T-helper 1 cell treated with Interleukin-12 subunit alpha and Interleukin-12 subunit beta and Interleukin-4 antibody, amounts not matched to agents 30 μg/mL and 1 μg/mL, for 36 hours (primary cell): ENCODE data around the gene IL36G.

ENCODE experiments used
- H3K27ac Mint-ChIP-seq: one replicate; pipeline ENCODE4 v1.8.0; 2021; ENCODE audit warnings: mild to moderate bottlenecking, mixed read lengths
- H3K27me3 Mint-ChIP-seq: one replicate; pipeline ENCODE4 v1.8.0; 2021; ENCODE audit warnings: low read depth, mixed read lengths
- H3K36me3 Mint-ChIP-seq: one replicate; pipeline ENCODE4 v1.8.0; 2021; ENCODE audit warnings: low read depth, mixed read lengths
- H3K4me1 Mint-ChIP-seq: one replicate; pipeline ENCODE4 v1.8.0; 2021; ENCODE audit warnings: low read depth, mixed read lengths
- H3K4me3 Mint-ChIP-seq: one replicate; pipeline ENCODE4 v1.8.0; 2021; ENCODE audit warnings: mild to moderate bottlenecking, moderate library complexity, mixed read lengths
- H3K9me3 Mint-ChIP-seq: one replicate; pipeline ENCODE4 v1.8.0; 2021; ENCODE audit warnings: mixed read lengths

Gene IL36G

GRCh38 chr2:112958428-112959108, 19.2 kb upstream of the IL36G start:
- H3K4me3 Mint-ChIP-seq = no peak overlapping the region
- H3K4me1 Mint-ChIP-seq = no peaks in the 10 kb centered on the region
- H3K27ac Mint-ChIP-seq = no peak overlapping the region
- no peaks in the 10 kb centered on the region for H3K36me3 Mint-ChIP-seq
- peaks cover 15% of the 10 kb centered on the region for H3K27me3 Mint-ChIP-seq
- H3K9me3 Mint-ChIP-seq = no peaks in the 10 kb centered on the region

- Mint-ChIP-seq H3K36me3 (no peaks in the 10 kb centered on the region), H3K9me3 (no peaks in the 10 kb centered on the region), H3K4me3 (no peak overlapping the region), H3K27me3 (peaks cover 19% of the 10 kb centered on the region), H3K4me1 (no peaks in the 10 kb centered on the region), H3K27ac (no peak overlapping the region)
Measured at GRCh38 chr2:112959109-112959812, 18.5 kb upstream of the IL36G start.

- peaks cover 11% of the 10 kb centered on the region for H3K27me3 Mint-ChIP-seq
- H3K27ac Mint-ChIP-seq = no peak overlapping the region
- no peaks in the 10 kb centered on the region for H3K4me1 Mint-ChIP-seq
- no peak overlapping the region for H3K4me3 Mint-ChIP-seq
- H3K36me3 Mint-ChIP-seq = no peaks in the 10 kb centered on the region
- H3K9me3 Mint-ChIP-seq = no peaks in the 10 kb centered on the region
Measured at GRCh38 chr2:112960230-112960825, 17.5 kb upstream of the IL36G start.

GRCh38 chr2:112962308-112963175, 15.3 kb upstream of the IL36G start:
- peaks cover 19% of the 10 kb centered on the region for H3K27me3 Mint-ChIP-seq

GRCh38 chr2:112967023-112967422, 10.8 kb upstream of the IL36G start:
- no peak overlapping the region for H3K4me3 Mint-ChIP-seq
- H3K27me3 Mint-ChIP-seq = peaks cover 34% of the 10 kb centered on the region
- peaks cover 5% of the 10 kb centered on the region for H3K9me3 Mint-ChIP-seq
- H3K4me1 Mint-ChIP-seq = peaks cover 6% of the 10 kb centered on the region
- no peaks in the 10 kb centered on the region for H3K36me3 Mint-ChIP-seq
- H3K27ac Mint-ChIP-seq = no peak overlapping the region

More at GRCh38 chr2:112962308-112963175, 15.3 kb upstream of the IL36G start:
- no peak overlapping the region for H3K4me3 Mint-ChIP-seq
- H3K27ac Mint-ChIP-seq = no peak overlapping the region
- H3K36me3 Mint-ChIP-seq = no peaks in the 10 kb centered on the region
- no peaks in the 10 kb centered on the region for H3K4me1 Mint-ChIP-seq
- no peaks in the 10 kb centered on the region for H3K9me3 Mint-ChIP-seq

- no peaks in the 10 kb centered on the region for H3K36me3 Mint-ChIP-seq
- H3K27me3 Mint-ChIP-seq = peaks cover 35% of the 10 kb centered on the region
- peaks cover 6% of the 10 kb centered on the region for H3K4me1 Mint-ChIP-seq
Measured at GRCh38 chr2:112972423-112973086, 5.3 kb upstream of the IL36G start.

GRCh38 chr2:112973156-112973555, 4.7 kb upstream of the IL36G start:
- Mint-ChIP-seq H3K27ac (no peak overlapping the region), H3K36me3 (no peaks in the 10 kb centered on the region), H3K4me3 (no peak overlapping the region), H3K27me3 (peaks cover 35% of the 10 kb centered on the region), H3K9me3 (peaks cover 5% of the 10 kb centered on the region), H3K4me1 (peaks cover 11% of the 10 kb centered on the region)

More at GRCh38 chr2:112972423-112973086, 5.3 kb upstream of the IL36G start:
- peaks cover 5% of the 10 kb centered on the region for H3K9me3 Mint-ChIP-seq
- no peak overlapping the region for H3K4me3 Mint-ChIP-seq
- H3K27ac Mint-ChIP-seq = no peak overlapping the region

GRCh38 chr2:112979731-112980130, 1.9 kb downstream of the IL36G start:
- Mint-ChIP-seq H3K27ac (no peak overlapping the region), H3K4me1 (peaks cover 17% of the 10 kb centered on the region), H3K27me3 (peaks cover 12% of the 10 kb centered on the region), H3K4me3 (no peak overlapping the region), H3K9me3 (no peaks in the 10 kb centered on the region), H3K36me3 (no peaks in the 10 kb centered on the region)

GRCh38 chr2:112980537-112980936, 2.7 kb downstream of the IL36G start:
- no peak overlapping the region for H3K4me3 Mint-ChIP-seq
- no peaks in the 10 kb centered on the region for H3K36me3 Mint-ChIP-seq
- H3K27ac Mint-ChIP-seq = no peak overlapping the region
- peaks cover 12% of the 10 kb centered on the region for H3K27me3 Mint-ChIP-seq
- H3K9me3 Mint-ChIP-seq = no peaks in the 10 kb centered on the region
- peaks cover 21% of the 10 kb centered on the region for H3K4me1 Mint-ChIP-seq

- no peak overlapping the region for H3K4me3 Mint-ChIP-seq
- H3K4me1 Mint-ChIP-seq = peaks cover 18% of the 10 kb centered on the region
- H3K9me3 Mint-ChIP-seq = peaks cover 16% of the 10 kb centered on the region
- H3K36me3 Mint-ChIP-seq = peaks cover 2% of the 10 kb centered on the region
- peaks cover 5% of the 10 kb centered on the region for H3K27me3 Mint-ChIP-seq
- H3K27ac Mint-ChIP-seq = peak overlapping the region; percentile 71
Measured at GRCh38 chr2:112985090-112985489, 7.3 kb downstream of the IL36G start.

GRCh38 chr2:112989611-112990010, 11.8 kb downstream of the IL36G start:
- peaks cover 15% of the 10 kb centered on the region for H3K27me3 Mint-ChIP-seq

GRCh38 chr2:112993831-112994230, 16.0 kb downstream of the IL36G start:
- Mint-ChIP-seq H3K4me3 (no peak overlapping the region), H3K4me1 (peaks cover 30% of the 10 kb centered on the region), H3K27ac (no peak overlapping the region)

More at GRCh38 chr2:112989611-112990010, 11.8 kb downstream of the IL36G start:
- H3K9me3 Mint-ChIP-seq = peaks cover 42% of the 10 kb centered on the region
- H3K27ac Mint-ChIP-seq = no peak overlapping the region
- H3K36me3 Mint-ChIP-seq = peaks cover 17% of the 10 kb centered on the region
- peaks cover 18% of the 10 kb centered on the region for H3K4me1 Mint-ChIP-seq
- no peak overlapping the region for H3K4me3 Mint-ChIP-seq

GRCh38 chr2:112994648-112995047, 16.8 kb downstream of the IL36G start:
- H3K4me1 Mint-ChIP-seq = peaks cover 30% of the 10 kb centered on the region
- H3K27ac Mint-ChIP-seq = no peak overlapping the region
- peaks cover 46% of the 10 kb centered on the region for H3K9me3 Mint-ChIP-seq
- H3K27me3 Mint-ChIP-seq = peaks cover 15% of the 10 kb centered on the region
- H3K36me3 Mint-ChIP-seq = peaks cover 25% of the 10 kb centered on the region
- H3K4me3 Mint-ChIP-seq = no peak overlapping the region

More at GRCh38 chr2:112993831-112994230, 16.0 kb downstream of the IL36G start:
- H3K36me3 Mint-ChIP-seq = peaks cover 19% of the 10 kb centered on the region
- peaks cover 44% of the 10 kb centered on the region for H3K9me3 Mint-ChIP-seq
- H3K27me3 Mint-ChIP-seq = peaks cover 15% of the 10 kb centered on the region
